SK-N-SH treated with all-trans-retinoic acid at 6 μM for 48 hours (cell line): Measurements from ENCODE around the gene PARP6.

Experiments used
- ATAC-seq: fragments of 200-7000 bp; cut with Tn5 transposase; 3 replicates; pipeline ENCODE4 v1.9.1; 2020; ENCODE audit warnings: mild to moderate bottlenecking, moderate library complexity
- ARNTL ChIP-seq: fragments of 450-650 bp; formaldehyde crosslinking; IDR thresholded peaks from 2 replicates; pipeline ENCODE4 v1.5.0; 2020; ENCODE audit warnings: low read depth, mild to moderate bottlenecking, moderate library complexity, borderline replicate concordance
- BACH2 ChIP-seq: fragments of 250-450 bp; sonication (Bioruptor Pico); IDR thresholded peaks from 2 replicates; pipeline ENCODE4 v1.9.0; 2021; ENCODE audit warnings: mild to moderate bottlenecking, borderline replicate concordance
- CREB5 ChIP-seq: fragments of 250-450 bp; sonication (Bioruptor Pico); IDR thresholded peaks from 2 replicates; pipeline ENCODE4 v1.5.1; 2020; ENCODE audit warnings: low read depth, mild to moderate bottlenecking, moderate library complexity
- CSDC2 ChIP-seq: fragments of 250-450 bp; sonication (Bioruptor Pico); IDR thresholded peaks from 2 replicates; pipeline ENCODE4 v1.5.0; 2020; ENCODE audit warnings: mild to moderate bottlenecking, moderate library complexity
- CSRNP3 ChIP-seq: fragments of 250-450 bp; sonication (Bioruptor Pico); IDR thresholded peaks from 2 replicates; pipeline ENCODE4 v1.5.1; 2021; ENCODE audit warnings: mild to moderate bottlenecking, moderate library complexity
- ESRRG ChIP-seq: fragments of 250-450 bp; sonication (Bioruptor Pico); IDR thresholded peaks from 2 replicates; pipeline ENCODE4 v1.6.1; 2021; ENCODE audit warnings: mild to moderate bottlenecking
- GLIS3 ChIP-seq: fragments of 250-450 bp; sonication (Bioruptor Pico); IDR thresholded peaks from 2 replicates; pipeline ENCODE4 v1.5.0; 2020; ENCODE audit warnings: mild to moderate bottlenecking, moderate library complexity
- ISL1 ChIP-seq: fragments of 250-450 bp; sonication (Bioruptor Pico); IDR thresholded peaks from 2 replicates; pipeline ENCODE4 v2.1.2; 2022; ENCODE audit warnings: mild to moderate bottlenecking, moderate library complexity
- OSR1 ChIP-seq: fragments of 250-450 bp; sonication (Bioruptor Pico); IDR thresholded peaks from 2 replicates; pipeline ENCODE4 v1.8.0; 2022; ENCODE audit warnings: moderate library complexity, mild to moderate bottlenecking, inconsistent platforms
- PATZ1 ChIP-seq: fragments of 250-450 bp; sonication (Bioruptor Pico); IDR thresholded peaks from 2 replicates; pipeline ENCODE4 v1.8.0; 2020; ENCODE audit warnings: mild to moderate bottlenecking, moderate library complexity, borderline replicate concordance
- POU6F1 ChIP-seq: fragments of 250-450 bp; sonication (Bioruptor Pico); IDR thresholded peaks from 2 replicates; pipeline ENCODE4 v1.8.0; 2021; ENCODE audit warnings: low read depth, mild to moderate bottlenecking, moderate library complexity, borderline replicate concordance
- PPARA ChIP-seq: fragments of 250-450 bp; sonication (Bioruptor Pico); IDR thresholded peaks from 2 replicates; pipeline ENCODE4 v1.5.0; 2020; ENCODE audit warnings: mild to moderate bottlenecking, borderline replicate concordance
- TCF4 ChIP-seq: fragments of 250-450 bp; sonication (Bioruptor Pico); IDR thresholded peaks from 2 replicates; pipeline ENCODE4 v1.8.0; 2021; ENCODE audit warnings: mild to moderate bottlenecking, moderate library complexity, borderline replicate concordance
- TSHZ2 ChIP-seq: fragments of 250-450 bp; sonication (Bioruptor Pico); IDR thresholded peaks from 2 replicates; pipeline ENCODE4 v1.5.0; 2020; ENCODE audit warnings: mild to moderate bottlenecking, moderate library complexity
- ZC3H10 ChIP-seq: fragments of 250-450 bp; sonication (Bioruptor Pico); IDR thresholded peaks from 2 replicates; pipeline ENCODE4 v1.5.1; 2021; ENCODE audit warnings: mild to moderate bottlenecking, moderate library complexity
- ZFP3 ChIP-seq: fragments of 250-450 bp; sonication (Bioruptor Pico); IDR thresholded peaks from 2 replicates; pipeline ENCODE4 v1.5.0; 2020; ENCODE audit warnings: mild to moderate bottlenecking, moderate library complexity
- ZFP30 ChIP-seq: fragments of 450-650 bp; formaldehyde crosslinking; IDR thresholded peaks from 2 replicates; pipeline ENCODE4 v1.5.0; 2022; ENCODE audit warnings: mild to moderate bottlenecking, moderate library complexity
- ZNF565 ChIP-seq: fragments of 450-650 bp; formaldehyde crosslinking; conservative IDR thresholded peaks from 2 replicates; pipeline ENCODE4 v1.5.0; 2020; ENCODE audit warnings: low read depth, mild to moderate bottlenecking, moderate library complexity
- ZNF70 ChIP-seq: fragments of 450-650 bp; formaldehyde crosslinking; IDR thresholded peaks from 2 replicates; pipeline ENCODE4 v1.5.0; 2020; ENCODE audit warnings: mild to moderate bottlenecking, moderate library complexity
- ZNF8 ChIP-seq: fragments of 450-650 bp; formaldehyde crosslinking; IDR thresholded peaks from 2 replicates; pipeline ENCODE4 v1.5.0; 2020; ENCODE audit warnings: mild to moderate bottlenecking, moderate library complexity

PARP6 gene

GRCh38 chr15:72231066-72231832, 41.1 kb downstream of the PARP6 start, which contains the start of gene PKM (continued):
- TF ChIP-seq PATZ1 (CRISPR knock-in tag) (no peak), ZFP30 (CRISPR knock-in tag) (no peak)

GRCh38 chr15:72230197-72231065, 41.9 kb downstream of the PARP6 start:
- peak; percentile 52 for ATAC-seq
- no peak for TF ChIP-seq ZNF8 (CRISPR knock-in tag)
- TF ChIP-seq TCF4 (CRISPR knock-in tag), result no peak
- no peak for TF ChIP-seq TSHZ2 (CRISPR knock-in tag)
- TF ChIP-seq ESRRG, result no peak
- no peak for TF ChIP-seq PPARA (CRISPR knock-in tag)
- TF ChIP-seq ZFP3 (CRISPR knock-in tag), result no peak
- no peak for TF ChIP-seq PATZ1 (CRISPR knock-in tag)
- TF ChIP-seq POU6F1 (CRISPR knock-in tag), result no peak
- TF ChIP-seq GLIS3 (CRISPR knock-in tag), result no peak
- no peak for TF ChIP-seq CSRNP3 (CRISPR knock-in tag)
- TF ChIP-seq OSR1 (CRISPR knock-in tag), result no peak
- no peak for TF ChIP-seq CREB5
- no peak for TF ChIP-seq BACH2 (CRISPR knock-in tag)
- TF ChIP-seq ZC3H10, result no peak

GRCh38 chr15:72229947-72230196, 42.5 kb downstream of the PARP6 start:
- ATAC-seq, result no peak
- no peak for TF ChIP-seq ZNF8 (CRISPR knock-in tag)
- no peak for TF ChIP-seq OSR1 (CRISPR knock-in tag)
- no peak for TF ChIP-seq ZNF70 (CRISPR knock-in tag)
- no peak for TF ChIP-seq ISL1 (CRISPR knock-in tag)
- no peak for TF ChIP-seq ESRRG
- no peak for TF ChIP-seq BACH2 (CRISPR knock-in tag)
- TF ChIP-seq ARNTL (CRISPR knock-in tag), result no peak
- no peak for TF ChIP-seq ZNF565
- TF ChIP-seq CSDC2 (CRISPR knock-in tag), result no peak
- no peak for TF ChIP-seq GLIS3 (CRISPR knock-in tag)
- no peak for TF ChIP-seq CREB5
- no peak for TF ChIP-seq CSRNP3 (CRISPR knock-in tag)
- TF ChIP-seq, all 23 proteins: peak for 0
